SK-N-SH (cell line): ENCODE data around the gene NLRP9. TPM values are rescaled to one million over a fixed set of nuclear protein-coding genes. Genes with fewer than 3 reads are reported as not detected.

Source experiments
- CTCF ChIA-PET: fragments of 300-600, 350-600 bp; formaldehyde crosslinking; extraction: SDS; loops from one replicate; lab custom pipeline; 2021; lab: Yijun Ruan, JAX
- POLR2A ChIA-PET: fragments of 350-600 bp; sonication (Branson Sonifier 250); formaldehyde crosslinking; extraction: SDS; loops from one replicate; lab custom pipeline; 2020; ENCODE audit warnings: antibody characterized with exemption, inconsistent platforms; lab: Yijun Ruan, JAX
- DNase-seq: peaks from one replicate; pipeline ENCODE4 v3.0.0; 2012
- H2AFZ ChIP-seq: fragments of 200-600 bp; sonication (generic); 2 replicates; pipeline ENCODE4 v1.8.1; 2016; ENCODE audit warnings: antibody characterized with exemption, mild to moderate bottlenecking, low read depth
- H3F3A ChIP-seq: fragments of 200-600 bp; sonication (generic); replicated peaks from 2 replicates; pipeline ENCODE3; 2016; ENCODE audit warnings: antibody characterized with exemption, mild to moderate bottlenecking; ENCODE audit not compliant: insufficient read depth
- H3K27ac ChIP-seq, 2 experiments: fragments of 200-500 bp in 1 of 2; fragments of 200-600 bp in 1 of 2; sonication (Bioruptor generic) in 1 of 2; sonication (generic), shearing (Covaris generic) in 1 of 2; 2 replicates each; pipeline versions ENCODE4 v1.5.1 to v1.6.1; 2014 to 2016; ENCODE audit warnings: low read depth in 2 of 2, inconsistent platforms in 1 of 2, low read length in 1 of 2, mild to moderate bottlenecking in 1 of 2, mixed read lengths in 1 of 2
- H3K27me3 ChIP-seq: fragments of 200-600 bp; sonication (generic), shearing (Covaris generic); 2 replicates; pipeline ENCODE4 v1.6.1; 2016; ENCODE audit warnings: mixed run types; ENCODE audit not compliant: insufficient read depth
- H3K36me3 ChIP-seq, 2 experiments: fragments of 200-500 bp in 1 of 2; fragments of 200-600 bp in 1 of 2; sonication (Bioruptor generic) in 1 of 2; sonication (generic) in 1 of 2; replicated peaks in 1 of 2; 2 replicates each; pipeline versions ENCODE3 to v1.5.1; 2014 to 2016; ENCODE audit warnings: low read length in 1 of 2, mild to moderate bottlenecking in 1 of 2; ENCODE audit not compliant: insufficient read depth in 2 of 2, control insufficient read depth in 1 of 2
- H3K4me1 ChIP-seq, 2 experiments: fragments of 200-500 bp in 1 of 2; fragments of 200-600 bp in 1 of 2; sonication (Bioruptor generic) in 1 of 2; sonication (generic), shearing (Covaris generic) in 1 of 2; 2 replicates each; pipeline versions ENCODE4 v1.5.1 to v1.6.1; 2014 to 2016; ENCODE audit warnings: low read depth in 1 of 2, low read length in 1 of 2, mixed run types in 1 of 2; ENCODE audit not compliant: insufficient read depth in 2 of 2, control insufficient read depth in 1 of 2
- H3K4me2 ChIP-seq: fragments of 200-600 bp; sonication (generic), shearing (Covaris generic); 2 replicates; pipeline ENCODE4 v1.6.1; 2017; ENCODE audit warnings: mixed run types
- H3K4me3 ChIP-seq, 2 experiments: fragments of 200-500 bp in 1 of 2; fragments of 200-600 bp in 1 of 2; sonication (Bioruptor generic) in 1 of 2; sonication (generic), shearing (Covaris generic) in 1 of 2; 2 replicates each; pipeline versions ENCODE4 v1.5.1 to v1.8.1; 2014 to 2016; ENCODE audit warnings: low read depth in 2 of 2, inconsistent platforms in 1 of 2, low read length in 1 of 2, mild to moderate bottlenecking in 1 of 2, mixed read lengths in 1 of 2, moderate library complexity in 1 of 2
- H3K79me2 ChIP-seq: fragments of 200-600 bp; sonication (generic); 2 replicates; pipeline ENCODE4 v1.8.1; 2017; ENCODE audit warnings: mild to moderate bottlenecking; ENCODE audit not compliant: insufficient read depth
- H3K9ac ChIP-seq: fragments of 200-600 bp; sonication (generic); 2 replicates; pipeline ENCODE4 v1.6.1; 2017; ENCODE audit warnings: mixed run types
- H3K9me2 ChIP-seq: fragments of 200-600 bp; sonication (generic); 2 replicates; pipeline ENCODE4 v1.6.1; 2017; ENCODE audit warnings: mixed run types
- H3K9me3 ChIP-seq: fragments of 200-600 bp; sonication (generic); 2 replicates; pipeline ENCODE4 v1.6.1; 2017; ENCODE audit warnings: mixed run types, mild to moderate bottlenecking, moderate library complexity
- H4K20me1 ChIP-seq: fragments of 200-600 bp; sonication (generic); 2 replicates; pipeline ENCODE4 v1.6.1; 2017; ENCODE audit warnings: mild to moderate bottlenecking, mixed run types; ENCODE audit not compliant: insufficient read depth
- ELF1 ChIP-seq: IDR thresholded peaks from 2 replicates; pipeline ENCODE4 v1.4.0; 2012
- EP300 ChIP-seq, 2 experiments: IDR thresholded peaks; 2 replicates each; pipeline versions ENCODE4 v1.4.0 to v1.6.1; 2012; ENCODE audit warnings: borderline replicate concordance in 1 of 2, low read depth in 1 of 2, low read length in 1 of 2
- FOSL2 ChIP-seq: IDR thresholded peaks from 2 replicates; pipeline ENCODE4 v1.4.0; 2012; ENCODE audit warnings: low read depth, mild to moderate bottlenecking, moderate library complexity, borderline replicate concordance
- FOXJ3 ChIP-seq: sonication (generic); formaldehyde crosslinking; IDR thresholded peaks from 2 replicates; pipeline ENCODE4 v1.5.1; 2020; ENCODE audit warnings: mild to moderate bottlenecking, missing genetic modification reagents
- FOXM1 ChIP-seq: IDR thresholded peaks from 2 replicates; pipeline ENCODE4 v1.4.0; 2012; ENCODE audit warnings: low read depth, mild to moderate bottlenecking
- GABPA ChIP-seq: IDR thresholded peaks from 2 replicates; pipeline ENCODE4 v1.4.0; 2012; ENCODE audit warnings: low read depth, mild to moderate bottlenecking
- GATA2 ChIP-seq: sonication (generic); formaldehyde crosslinking; IDR thresholded peaks from 2 replicates; pipeline ENCODE4 v1.5.0; 2020; ENCODE audit warnings: mild to moderate bottlenecking, missing genetic modification reagents
- MEF2A ChIP-seq: IDR thresholded peaks from 2 replicates; pipeline ENCODE4 v1.4.0; 2012; ENCODE audit warnings: low read depth, borderline replicate concordance
- NRF1 ChIP-seq: IDR thresholded peaks from 2 replicates; pipeline ENCODE4 v1.6.1; 2012; ENCODE audit warnings: low read depth, mild to moderate bottlenecking, low read length
- RAD21 ChIP-seq: IDR thresholded peaks from 2 replicates; pipeline ENCODE4 v1.6.1; 2012; ENCODE audit warnings: mild to moderate bottlenecking, low read length
- RCOR1 ChIP-seq: fragments of 150-350 bp; IDR thresholded peaks from 2 replicates; pipeline ENCODE4 v1.6.1; 2017; ENCODE audit warnings: antibody characterized with exemption, low read length
- REST ChIP-seq: IDR thresholded peaks from 2 replicates; pipeline ENCODE4 v1.6.1; 2012; ENCODE audit warnings: mild to moderate bottlenecking, low read depth, low read length, moderate library complexity
- RXRA ChIP-seq: IDR thresholded peaks from 2 replicates; pipeline ENCODE4 v1.4.0; 2012; ENCODE audit warnings: low read depth, mild to moderate bottlenecking, borderline replicate concordance
- SIN3A ChIP-seq: IDR thresholded peaks from 2 replicates; pipeline ENCODE4 v1.6.1; 2012; ENCODE audit warnings: low read depth, mild to moderate bottlenecking, low read length, moderate library complexity, borderline replicate concordance
- SMC3 ChIP-seq: IDR thresholded peaks from 2 replicates; pipeline ENCODE4 v1.6.1; 2012; ENCODE audit warnings: low read depth, low read length, improper control_type of control experiment
- TEAD4 ChIP-seq: IDR thresholded peaks from 2 replicates; pipeline ENCODE4 v1.4.0; 2012; ENCODE audit warnings: mild to moderate bottlenecking, borderline replicate concordance; ENCODE audit not compliant: insufficient read depth
- YY1 ChIP-seq: IDR thresholded peaks from 2 replicates; pipeline ENCODE4 v1.4.0; 2012; ENCODE audit warnings: low read depth, mild to moderate bottlenecking
- WGBS: methylation state at CpG from one replicate; pipeline ENCODE4 v1.1.6; 2017; ENCODE audit warnings: low lambda C conversion rate; 5-methylcytosine and 5-hydroxymethylcytosine counted together
- polyA plus RNA-seq, 3 experiments: library from polyadenylated mRNA; depleted of rRNA; stranded (reverse); fragments of >200 nt; gene quantifications; 2 replicates each; pipeline ENCODE4 v1.2.3, GENCODE V29; 2012
- TF ChIP-seq, protein P1 (sequence below): fragments of 150-350 bp; IDR thresholded peaks from 2 replicates; pipeline ENCODE4 v1.6.1; 2016; ENCODE audit warnings: mild to moderate bottlenecking, low read depth, low read length
- TF ChIP-seq, protein P2 (sequence below): fragments of 150-350 bp; IDR thresholded peaks from 2 replicates; pipeline ENCODE4 v1.6.1; 2017; ENCODE audit warnings: antibody characterized with exemption, low read length, low read depth, borderline replicate concordance
- TF ChIP-seq, protein P3 (sequence below): IDR thresholded peaks from 2 replicates; pipeline ENCODE4 v1.4.0; 2012; ENCODE audit warnings: low read depth

Gene NLRP9
- polyA plus RNA-seq, 1 of the 3 experiments (the other 2 are of a cell fraction) = not detected

GRCh38 chr19:55676889-55677505 lies 61.2 kb downstream of the NLRP9 start:
- WGBS = 87% methylated on average over 7 of the region's 7 CpGs
- H3K36me3 ChIP-seq = peaks cover 26 to 48% of the 10 kb centered on the region in 2 experiments
- no peak overlapping the region for H2AFZ ChIP-seq
- TF ChIP-seq, protein P1, sequence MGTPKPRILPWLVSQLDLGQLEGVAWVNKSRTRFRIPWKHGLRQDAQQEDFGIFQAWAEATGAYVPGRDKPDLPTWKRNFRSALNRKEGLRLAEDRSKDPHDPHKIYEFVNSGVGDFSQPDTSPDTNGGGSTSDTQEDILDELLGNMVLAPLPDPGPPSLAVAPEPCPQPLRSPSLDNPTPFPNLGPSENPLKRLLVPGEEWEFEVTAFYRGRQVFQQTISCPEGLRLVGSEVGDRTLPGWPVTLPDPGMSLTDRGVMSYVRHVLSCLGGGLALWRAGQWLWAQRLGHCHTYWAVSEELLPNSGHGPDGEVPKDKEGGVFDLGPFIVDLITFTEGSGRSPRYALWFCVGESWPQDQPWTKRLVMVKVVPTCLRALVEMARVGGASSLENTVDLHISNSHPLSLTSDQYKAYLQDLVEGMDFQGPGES = no peak
- TF ChIP-seq YY1 (no peak), GABPA (no peak), FOXJ3 (CRISPR knock-in tag) (no peak), GATA2 (CRISPR knock-in tag) (no peak), RAD21 (no peak), TEAD4 (no peak), RCOR1 (no peak), SMC3 (no peak), REST (no peak), ELF1 (no peak), FOSL2 (no peak), SIN3A (no peak), RXRA (no peak), NRF1 (no peak), EP300 (IDR thresholded peaks at IDR 0.05; ENCODE audit: borderline replicate concordance in 1 of 2, low read depth in 1 of 2, low read length in 1 of 2) (no peak), MEF2A (no peak), FOXM1 (no peak)
- TF ChIP-seq, protein P2, sequence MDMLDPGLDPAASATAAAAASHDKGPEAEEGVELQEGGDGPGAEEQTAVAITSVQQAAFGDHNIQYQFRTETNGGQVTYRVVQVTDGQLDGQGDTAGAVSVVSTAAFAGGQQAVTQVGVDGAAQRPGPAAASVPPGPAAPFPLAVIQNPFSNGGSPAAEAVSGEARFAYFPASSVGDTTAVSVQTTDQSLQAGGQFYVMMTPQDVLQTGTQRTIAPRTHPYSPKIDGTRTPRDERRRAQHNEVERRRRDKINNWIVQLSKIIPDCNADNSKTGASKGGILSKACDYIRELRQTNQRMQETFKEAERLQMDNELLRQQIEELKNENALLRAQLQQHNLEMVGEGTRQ = no peak
- TF ChIP-seq, protein P3, sequence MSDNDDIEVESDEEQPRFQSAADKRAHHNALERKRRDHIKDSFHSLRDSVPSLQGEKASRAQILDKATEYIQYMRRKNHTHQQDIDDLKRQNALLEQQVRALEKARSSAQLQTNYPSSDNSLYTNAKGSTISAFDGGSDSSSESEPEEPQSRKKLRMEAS = no peak
- H3K4me1 ChIP-seq = peaks cover 7 to 28% of the 10 kb centered on the region in 2 experiments; a peak in 3 of 4 replicates
- peak overlapping the region; percentile 74 to 96; a peak in 3 of 4 replicates for H3K4me3 ChIP-seq
- H3F3A ChIP-seq = peaks cover 21% of the 10 kb centered on the region
- H4K20me1 ChIP-seq = peaks cover 78% of the 10 kb centered on the region
- ChIA-PET CTCF (interaction anchor here (1.0 kb wide), 1 partner anchor 23 kb away, joined by 4 read pairs; no protein-coding TSS in a partner anchor), POLR2A (no interaction called here)
- H3K4me2 ChIP-seq = peak overlapping the region; percentile 97
- no peaks in the 10 kb centered on the region for H3K9me3 ChIP-seq
- H3K79me2 ChIP-seq = peaks cover 92% of the 10 kb centered on the region
- H3K9ac ChIP-seq = peak overlapping the region; percentile 87; the same call in 1 of the 2 replicates
- no peak for DNase-seq
- H3K9me2 ChIP-seq = no peaks in the 10 kb centered on the region
- no peaks in the 10 kb centered on the region for H3K27me3 ChIP-seq
- H3K27ac ChIP-seq = no peak overlapping the region; a peak in 1 of 4 replicates
